HCT116 (cell line): Measurements from ENCODE around the gene ANKRD44. TPM values are rescaled to one million over a fixed set of nuclear protein-coding genes. Genes with fewer than 3 reads are reported as not detected.

Experiments
- ATAC-seq: fragments of 200-7000 bp; cut with Tn5 transposase; 2 replicates; pipeline ENCODE4 v1.9.1; 2020; ENCODE audit warnings: mild to moderate bottlenecking, moderate library complexity
- BruUV-seq: library from RNA; stranded (reverse); fragments of 400-500 nt; replicated peaks from 2 replicates; lab custom pipeline; 2021; lab: Mats Ljungman, UMichigan
- CTCF ChIA-PET: fragments of 300-600 bp; sonication (Branson Sonifier 250); formaldehyde crosslinking; loops from one replicate; lab custom pipeline; 2021; ENCODE audit warnings: antibody characterized with exemption; lab: Charles Lee
- POLR2A ChIA-PET: fragments of 300-600, 350-600 bp; sonication (Branson Sonifier 250); formaldehyde crosslinking; loops from one replicate; lab custom pipeline; 2021; ENCODE audit warnings: antibody characterized with exemption; lab: Charles Lee
- RAD21 ChIA-PET, 2 experiments: fragments of 300-600 bp; sonication (Branson Sonifier 250); formaldehyde crosslinking; loops; one replicate each; lab custom pipeline; 2023; ENCODE audit warnings: low total read pairs in 2 of 2; ENCODE audit not compliant: uncharacterized antibody in 2 of 2, unreplicated experiment in 2 of 2, low non-redundant PET in 1 of 2; lab: Charles Lee
- DNase-seq: peaks from one replicate; pipeline ENCODE4 v3.0.0-alpha.2; 2010; ENCODE audit warnings: low read depth, low spot score
- H2AFZ ChIP-seq: fragments of 200-600 bp; shearing (Covaris generic), sonication (generic); 2 replicates; pipeline ENCODE4 v1.6.1; 2017; ENCODE audit warnings: low read depth, mixed run types, mixed read lengths, antibody characterized with exemption, low read length; ENCODE audit not compliant: poor library complexity, severe bottlenecking
- H3K27ac ChIP-seq: 2 replicates; pipeline ENCODE4 v1.5.1; 2012; ENCODE audit warnings: low read depth, low read length
- H3K27me3 ChIP-seq: fragments of 200-600 bp; sonication (generic); 2 replicates; pipeline ENCODE4 v1.6.1; 2016; ENCODE audit warnings: mixed run types, low read length, mixed read lengths; ENCODE audit not compliant: insufficient read depth
- H3K36me3 ChIP-seq, 2 experiments: fragments of 200-500 bp in 1 of 2; fragments of 200-600 bp in 1 of 2; sonication (Bioruptor generic) in 1 of 2; sonication (generic) in 1 of 2; 2 replicates each; pipeline versions ENCODE4 v1.5.1 to v1.6.1; 2014 to 2016; ENCODE audit warnings: low read length in 2 of 2, inconsistent platforms in 1 of 2, mixed read lengths in 1 of 2, mixed run types in 1 of 2; ENCODE audit not compliant: insufficient read depth in 2 of 2, control insufficient read depth in 1 of 2
- H3K4me1 ChIP-seq, 2 experiments: fragments of 200-600 bp in 1 of 2; sonication (generic) in 1 of 2; 2 replicates each; pipeline versions ENCODE4 v1.5.1 to v1.6.1; 2012 to 2017; ENCODE audit warnings: low read length in 2 of 2, inconsistent platforms in 1 of 2, mild to moderate bottlenecking in 1 of 2, mixed read lengths in 1 of 2, mixed run types in 1 of 2, moderate library complexity in 1 of 2; ENCODE audit not compliant: insufficient read depth in 2 of 2, control insufficient read depth in 1 of 2
- H3K4me2 ChIP-seq: fragments of 200-600 bp; sonication (generic); 2 replicates; pipeline ENCODE4 v1.6.1; 2017; ENCODE audit warnings: mixed run types, low read length, mixed read lengths
- H3K4me3 ChIP-seq, 2 experiments: fragments of 200-600 bp in 1 of 2; sonication (generic) in 1 of 2; replicated peaks in 1 of 2; 2 replicates each; pipeline ENCODE4 v1.5.1; 2011 to 2016; ENCODE audit warnings: low read length in 2 of 2, control low read depth in 1 of 2, low read depth in 1 of 2, mild to moderate bottlenecking in 1 of 2, mixed read lengths in 1 of 2, mixed run types in 1 of 2
- H3K79me2 ChIP-seq: fragments of 200-600 bp; sonication (generic); 2 replicates; pipeline ENCODE4 v1.6.1; 2017; ENCODE audit warnings: mild to moderate bottlenecking, mixed run types, low read length, moderate library complexity, mixed read lengths; ENCODE audit not compliant: insufficient read depth
- H3K9ac ChIP-seq: fragments of 200-600 bp; sonication (generic); 2 replicates; pipeline ENCODE4 v1.6.1; 2016; ENCODE audit warnings: low read length, mixed read lengths
- H3K9me2 ChIP-seq: fragments of 200-600 bp; sonication (generic), shearing (Covaris generic); 2 replicates; pipeline ENCODE4 v1.6.1; 2017; ENCODE audit warnings: mixed run types, mild to moderate bottlenecking, moderate library complexity; ENCODE audit not compliant: insufficient read depth
- H3K9me3 ChIP-seq, 2 experiments: fragments of 200-500 bp in 1 of 2; fragments of 200-600 bp in 1 of 2; sonication (Bioruptor generic) in 1 of 2; sonication (generic) in 1 of 2; 2 replicates each; pipeline ENCODE4 v1.6.1; 2014 to 2017; ENCODE audit warnings: low read length in 2 of 2, mixed read lengths in 2 of 2, inconsistent platforms in 1 of 2, low read depth in 1 of 2, mild to moderate bottlenecking in 1 of 2, mixed run types in 1 of 2, moderate library complexity in 1 of 2; ENCODE audit not compliant: control insufficient read depth in 1 of 2, insufficient read depth in 1 of 2
- H4K20me1 ChIP-seq: fragments of 200-600 bp; sonication (generic), shearing (Covaris generic); 2 replicates; pipeline ENCODE4 v1.6.1; 2017; ENCODE audit warnings: mixed run types, mild to moderate bottlenecking, moderate library complexity; ENCODE audit not compliant: insufficient read depth
- ATF3 ChIP-seq: IDR thresholded peaks from 2 replicates; pipeline ENCODE4 v1.6.1; 2012
- CBX3 ChIP-seq: IDR thresholded peaks from 2 replicates; pipeline ENCODE4 v1.6.1; 2012; ENCODE audit warnings: low read depth
- CEBPB ChIP-seq: IDR thresholded peaks from 2 replicates; pipeline ENCODE4 v1.6.1; 2012; ENCODE audit warnings: low read depth
- FOSL1 ChIP-seq: IDR thresholded peaks from 2 replicates; pipeline ENCODE4 v1.6.1; 2012; ENCODE audit warnings: low read depth
- RAD21 ChIP-seq: IDR thresholded peaks from 2 replicates; pipeline ENCODE4 v1.6.1; 2012; ENCODE audit warnings: low read depth, mild to moderate bottlenecking
- REST ChIP-seq: IDR thresholded peaks from 2 replicates; pipeline ENCODE4 v1.6.1; 2012; ENCODE audit warnings: low read depth
- SIN3A ChIP-seq: IDR thresholded peaks from 2 replicates; pipeline ENCODE4 v1.6.1; 2012; ENCODE audit warnings: low read depth
- SP1 ChIP-seq: IDR thresholded peaks from 2 replicates; pipeline ENCODE4 v1.6.1; 2012; ENCODE audit warnings: low read depth
- ZNF274 ChIP-seq: fragments of 200-500 bp; sonication (Bioruptor generic); IDR thresholded peaks from 2 replicates; pipeline ENCODE4 v1.6.1; 2014; ENCODE audit warnings: mild to moderate bottlenecking, low read depth, low read length, inconsistent platforms
- intact Hi-C: fragments of 100-400 bp; cut with micrococcal nuclease; formaldehyde crosslinking; loops from 2 replicates; pipeline ENCODE4 v1.10.0; 2022
- total RNA-seq: library from RNA; stranded (reverse); gene quantifications from one replicate; pipeline ENCODE4 v1.2.1, GENCODE V29; 2021; ENCODE audit not compliant: unreplicated experiment

ANKRD44 gene
- total RNA-seq, 1 experiment from 2014 or later, result 2.7 TPM

GRCh38 chr2:197269815-197270214, 40.8 kb downstream of the ANKRD44 start:
- POLR2A ChIA-PET, result no interaction called here
- no peak for ATAC-seq
- RAD21 ChIA-PET, result no interaction called here

More at GRCh38 chr2:197269815-197270214, 40.8 kb downstream of the ANKRD44 start:
- H3K9me2 ChIP-seq, result no peaks in the 10 kb centered on the region
- H4K20me1 ChIP-seq, result no peaks in the 10 kb centered on the region
- H3K4me1 ChIP-seq, result no peaks in the 10 kb centered on the region
- H3K4me3 ChIP-seq, result no peak overlapping the region
- H3K36me3 ChIP-seq, result no peaks in the 10 kb centered on the region
- no peaks in the 10 kb centered on the region for H3K79me2 ChIP-seq
- H3K27ac ChIP-seq, result no peak overlapping the region
- no peak overlapping the region for H3K9ac ChIP-seq
- CTCF ChIA-PET, result no interaction called here
- intact Hi-C loops, result no loop called here
- H3K27me3 ChIP-seq, result no peaks in the 10 kb centered on the region
- DNase-seq, result no peak
- no peak overlapping the region for H3K4me2 ChIP-seq
- no TSS peak for BruUV-seq
- no peaks in the 10 kb centered on the region for H3K9me3 ChIP-seq
- no peak overlapping the region for H2AFZ ChIP-seq
- TF ChIP-seq ATF3 (no peak), CEBPB (no peak), RAD21 (no peak), SIN3A (no peak), CBX3 (no peak), SP1 (no peak), REST (no peak), FOSL1 (no peak), ZNF274 (no peak)
